Hematopoietic multipotent progenitor cell treated with erythropoietin and hydrocortisone succinate and interleukin-3 and kit ligand, for 17 days (in vitro differentiated cells): ENCODE results near the gene WNT2.
"Not testable (repeated sequence)": the region's sequence is repeated elsewhere in the genome, so short reads cannot be mapped to it uniquely, and the experiment has no call there.

Source experiments
- DNase-seq: peaks from one replicate; pipeline ENCODE4 v3.0.0-alpha.2; 2015; ENCODE audit warnings: low spot score

WNT2 gene

GRCh38 chr7:117302396-117302795 is 20.5 kb downstream of the WNT2 start:
- no peak for DNase-seq

- DNase-seq: not testable (repeated sequence)
Measured at GRCh38 chr7:117300506-117300905, 22.4 kb downstream of the WNT2 start.

GRCh38 chr7:117297606-117298005 is 25.3 kb downstream of the WNT2 start:
- DNase-seq: no peak

- DNase-seq: no peak
Measured at GRCh38 chr7:117296066-117296465, 26.8 kb downstream of the WNT2 start.

- no peak for DNase-seq
Measured at GRCh38 chr7:117285826-117286225, 37.0 kb downstream of the WNT2 start.

- no peak for DNase-seq
Measured at GRCh38 chr7:117284692-117285091, 38.2 kb downstream of the WNT2 start.

GRCh38 chr7:117283779-117284178 is 39.1 kb downstream of the WNT2 start:
- DNase-seq: no peak

- DNase-seq: no peak
Measured at GRCh38 chr7:117283371-117283770, 39.5 kb downstream of the WNT2 start.

- no peak for DNase-seq
Measured at GRCh38 chr7:117282239-117282812, 40.5 kb downstream of the WNT2 start.

GRCh38 chr7:117281562-117281961 is 41.3 kb downstream of the WNT2 start:
- DNase-seq: no peak

- no peak for DNase-seq
Measured at GRCh38 chr7:117279931-117280557, 42.8 kb downstream of the WNT2 start.

- DNase-seq: no peak
Measured at GRCh38 chr7:117279203-117279602, 43.7 kb downstream of the WNT2 start.

- no peak for DNase-seq
Measured at GRCh38 chr7:117278040-117278439, 44.8 kb downstream of the WNT2 start.

- no peak for DNase-seq
Measured at GRCh38 chr7:117277576-117277975, 45.3 kb downstream of the WNT2 start.

- no peak for DNase-seq
Measured at GRCh38 chr7:117274951-117275350, 47.9 kb downstream of the WNT2 start.

- DNase-seq: no peak
Measured at GRCh38 chr7:117273814-117274225, 49.0 kb downstream of the WNT2 start.

- no peak for DNase-seq
Measured at GRCh38 chr7:117273325-117273724, 49.5 kb downstream of the WNT2 start.

GRCh38 chr7:117272017-117272759 is 50.7 kb downstream of the WNT2 start:
- DNase-seq: no peak

- DNase-seq: no peak
Measured at GRCh38 chr7:117271566-117271965, 51.3 kb downstream of the WNT2 start.

GRCh38 chr7:117270371-117270770 is 52.5 kb downstream of the WNT2 start:
- no peak for DNase-seq

- no peak for DNase-seq
Measured at GRCh38 chr7:117269886-117270285, 53.0 kb downstream of the WNT2 start.

GRCh38 chr7:117269417-117269816 is 53.4 kb downstream of the WNT2 start:
- DNase-seq: no peak

GRCh38 chr7:117264716-117265115 is 58.1 kb downstream of the WNT2 start:
- no peak for DNase-seq
